ENCODE results near the gene DENND2D. TPM values are rescaled to one million over a fixed set of nuclear protein-coding genes. Genes with fewer than 3 reads are reported as not detected.

DENND2D gene
- polyA plus RNA-seq, 1 donor (not counting 4 experiments of a cell fraction or from before 2014, with no cell fraction given): 7.8 TPM

- H3K79me2 ChIP-seq (ENCODE audit: control insufficient read depth, insufficient read depth, low read length): no peaks in the 10 kb centered on the region
- H3K4me1 ChIP-seq (ENCODE audit: control insufficient read depth, extremely low read depth, insufficient read depth, low read length): peaks cover 14% of the 10 kb centered on the region
- no peaks in the 10 kb centered on the region for H3K36me3 ChIP-seq (ENCODE audit: control insufficient read depth in 2 of 2, extremely low read depth in 1 of 2, insufficient read depth in 2 of 2, low read length in 2 of 2)
- H3K9me1 ChIP-seq (ENCODE audit: control insufficient read depth, extremely low read depth, insufficient read depth, low read length): no peaks in the 10 kb centered on the region
- no peak overlapping the region for H3K4me3 ChIP-seq (ENCODE audit: control insufficient read depth in 2 of 3, extremely low read depth in 1 of 3, insufficient read depth in 2 of 3, low read depth in 1 of 3, low read length in 3 of 3)
- no peak overlapping the region for H2AFZ ChIP-seq (ENCODE audit: control insufficient read depth, low read length)
- no peaks in the 10 kb centered on the region for H3K9me3 ChIP-seq (ENCODE audit: control insufficient read depth, low read depth, low read length)
- DNase-seq (ENCODE audit: low read depth, low spot score): no peak
- H3K9ac ChIP-seq (ENCODE audit: control insufficient read depth, extremely low read depth, insufficient read depth, low read length): peak overlapping the region; percentile 16
- FAIRE-seq: peak; percentile 74
- peak overlapping the region; percentile 3 for H3K4me2 ChIP-seq (ENCODE audit: control insufficient read depth, extremely low read depth, insufficient read depth, low read depth, low read length)
- peak overlapping the region; percentile 47 for H3K27ac ChIP-seq (ENCODE audit: control insufficient read depth, insufficient read depth, low read length)
- H3K27me3 ChIP-seq (ENCODE audit: control insufficient read depth, extremely low read depth, insufficient read depth, low read length): no peaks in the 10 kb centered on the region
- no peaks in the 10 kb centered on the region for H4K20me1 ChIP-seq (ENCODE audit: control insufficient read depth, extremely low read depth, insufficient read depth, low read length)
- no peak for TF ChIP-seq CTCF (optimal IDR thresholded peaks at IDR 0.05 in 1 of 3, IDR thresholded peaks at IDR 0.05 in 1 of 3, conservative IDR thresholded peaks at IDR 0.05 in 1 of 3; ENCODE audit: extremely low read depth in 1 of 3, insufficient read depth in 2 of 3, low read length in 3 of 3)
- no peak for TF ChIP-seq EZH2 (IDR thresholded peaks at IDR 0.05; ENCODE audit: low read length)
- dilution Hi-C loops (cut with MboI; ENCODE audit: extremely low pct_ligation_motif_present, low sequenced_read_pairs): no loop called here
These were observed 27.7 kb upstream of the DENND2D start for GRCh38 chr1:111227851-111228747.

- FAIRE-seq (no peak), DNase-seq (ENCODE audit: low read depth, low spot score) (no peak)
- H3K9me1 ChIP-seq (ENCODE audit: control insufficient read depth, extremely low read depth, insufficient read depth, low read length): no peaks in the 10 kb centered on the region
- H3K36me3 ChIP-seq (ENCODE audit: control insufficient read depth in 2 of 2, extremely low read depth in 1 of 2, insufficient read depth in 2 of 2, low read length in 2 of 2): no peaks in the 10 kb centered on the region
- no peaks in the 10 kb centered on the region for H4K20me1 ChIP-seq (ENCODE audit: control insufficient read depth, extremely low read depth, insufficient read depth, low read length)
- no peak for TF ChIP-seq EZH2 (IDR thresholded peaks at IDR 0.05; ENCODE audit: low read length)
- TF ChIP-seq CTCF (optimal IDR thresholded peaks at IDR 0.05 in 1 of 3, IDR thresholded peaks at IDR 0.05 in 1 of 3, conservative IDR thresholded peaks at IDR 0.05 in 1 of 3; ENCODE audit: extremely low read depth in 1 of 3, insufficient read depth in 2 of 3, low read length in 3 of 3): no peak
- H3K79me2 ChIP-seq (ENCODE audit: control insufficient read depth, insufficient read depth, low read length): no peaks in the 10 kb centered on the region
- H3K4me3 ChIP-seq (ENCODE audit: control insufficient read depth in 2 of 3, extremely low read depth in 1 of 3, insufficient read depth in 2 of 3, low read depth in 1 of 3, low read length in 3 of 3): no peak within 1 kb of the TSS
- no peaks in the 10 kb centered on the region for H3K9me3 ChIP-seq (ENCODE audit: control insufficient read depth, low read depth, low read length)
- H3K27ac ChIP-seq (ENCODE audit: control insufficient read depth, insufficient read depth, low read length): peak within 1 kb of the TSS; percentile 47
- no peaks in the 10 kb centered on the region for H3K27me3 ChIP-seq (ENCODE audit: control insufficient read depth, extremely low read depth, insufficient read depth, low read length)
- dilution Hi-C loops (cut with MboI; ENCODE audit: extremely low pct_ligation_motif_present, low sequenced_read_pairs): no loop called here
- peak within 1 kb of the TSS; percentile 16 for H3K9ac ChIP-seq (ENCODE audit: control insufficient read depth, extremely low read depth, insufficient read depth, low read length)
- H2AFZ ChIP-seq (ENCODE audit: control insufficient read depth, low read length): no peak within 1 kb of the TSS
- H3K4me1 ChIP-seq (ENCODE audit: control insufficient read depth, extremely low read depth, insufficient read depth, low read length): peaks cover 21% of the 10 kb centered on the region
- H3K4me2 ChIP-seq (ENCODE audit: control insufficient read depth, extremely low read depth, insufficient read depth, low read depth, low read length): peak within 1 kb of the TSS; percentile 3
These were observed 27.0 kb upstream of the DENND2D start, which contains the start of gene CHI3L2 for GRCh38 chr1:111227434-111227833. Gene CHI3L2 (plus strand): TSS chr1:111227713. CDS start chr1:111227730, 17 bp downstream.
